K562 (cell line): ENCODE data around the gene BMS1. TPM values are rescaled to one million over a fixed set of nuclear protein-coding genes. Genes with fewer than 3 reads are reported as not detected.

Experiments used
- polyA plus RNA-seq, 8 experiments: library from polyadenylated mRNA; depleted of rRNA in 4 of 8; stranded (reverse) in 5 of 8; unstranded in 3 of 8; fragments of >200 nt; fragmentation: Nextera tagmentation in 2 of 8; fragmentation: Illumina TruSeq in 1 of 8; extraction: Ambion mirVana in 2 of 8; extraction: Trizol in 1 of 8; gene quantifications; 2 replicates each; pipeline versions ENCODE4 v1.2.1 to v1.2.3, GENCODE V29; 2011 to 2014; ENCODE audit warnings: inconsistent platforms in 1 of 8, missing spikeins in 1 of 8
- small RNA-seq: library from RNA; depleted of rRNA; stranded (forward); fragments of <200 nt; gene quantifications from one replicate; pipeline ENCODE3, GENCODE V24; 2014
- total RNA-seq, 7 experiments: library from RNA; depleted of rRNA in 6 of 7; stranded (reverse); fragments of >200 nt in 6 of 7; fragmentation: Illumina TruSeq in 2 of 7; extraction: Trizol in 2 of 7; gene quantifications; 2 replicates each; pipeline versions ENCODE4 v1.2.1 to v1.2.3, GENCODE V29; 2011 to 2021; ENCODE audit warnings: low replicate concordance in 1 of 7

BMS1 gene
- total and polyA plus RNA-seq, 9 of the 15 experiments (the other 6 are each of a cell fraction or from before 2014, with no cell fraction given) = 11.1 to 46.9 (median 32.7) TPM

Small RNA genes lying within 50 kb of the gene (small RNA-seq; reads per million reads assigned to genes)
- gene RNU6-885P = not detected

Other genes starting within 250 kb of the BMS1 start
- 6.9 and 9.7 TPM in 2 replicates for gene ZNF33B, start 144.2 kb upstream of the BMS1 start, total RNA-seq (2014; rRNA removed)
- gene ZNF33B, start 144.2 kb upstream of the BMS1 start, total RNA-seq (2014; rRNA removed; fragmentation: Illumina TruSeq; extraction: Trizol) = 23.9 and 32.4 TPM in 2 replicates
- gene ZNF33B, start 144.2 kb upstream of the BMS1 start, total RNA-seq (2015; rRNA removed; fragmentation: Illumina TruSeq; extraction: Trizol) = 17.0 and 18.3 TPM in 2 replicates
- gene ZNF33B, start 144.2 kb upstream of the BMS1 start, total RNA-seq (2021) = 13.9 and 15.4 TPM in 2 replicates
- gene ZNF33B, start 144.2 kb upstream of the BMS1 start, polyA plus RNA-seq (2011; rRNA removed) = 16.8 and 17.7 TPM in 2 replicates
- 14.8 and 16.9 TPM in 2 replicates for gene ZNF33B, start 144.2 kb upstream of the BMS1 start, polyA plus RNA-seq (2014; fragmentation: Illumina TruSeq; extraction: Trizol)
- 10 to 100 TPM in 1 of 2 experiments, 1 to 10 TPM in 1; 9.8 to 13.1 TPM for gene ZNF33B, start 144.2 kb upstream of the BMS1 start, polyA plus RNA-seq (2014; fragmentation: Nextera tagmentation; extraction: Ambion mirVana)
- gene ZNF33B, start 144.2 kb upstream of the BMS1 start, polyA plus RNA-seq (2014; rRNA removed) = 12.7 and 14.0 TPM in 2 replicates